Mesenchymal stem cell (in vitro differentiated cells and primary cell): ENCODE results near the gene CYP2A7.
"Not testable (repeated sequence)": the region's sequence is repeated elsewhere in the genome, so short reads cannot be mapped to it uniquely, and the experiment has no call there.

Source experiments
- DNase-seq: peaks from one replicate; pipeline ENCODE4 v3.0.0-alpha.2; 2013
- H2AFZ ChIP-seq: one replicate; pipeline ENCODE4 v1.6.1; 2013; ENCODE audit warnings: low read depth, mild to moderate bottlenecking, control low read depth, inconsistent platforms, low read length, moderate library complexity
- H2AK5ac ChIP-seq: 2 replicates; pipeline ENCODE4 v1.6.1; 2013; ENCODE audit warnings: low read length, moderate library complexity, mild to moderate bottlenecking, inconsistent platforms; ENCODE audit not compliant: severe bottlenecking
- H2BK120ac ChIP-seq: one replicate; pipeline ENCODE4 v1.6.1; 2013; ENCODE audit warnings: low read depth, mild to moderate bottlenecking, inconsistent platforms, low read length, moderate library complexity
- H2BK12ac ChIP-seq, 2 experiments: one replicate each; pipeline ENCODE4 v1.6.1; 2013; ENCODE audit warnings: inconsistent platforms in 2 of 2, low read length in 2 of 2, mild to moderate bottlenecking in 2 of 2, moderate library complexity in 2 of 2, control low read depth in 1 of 2
- H2BK15ac ChIP-seq: one replicate; pipeline ENCODE4 v1.6.1; 2013; ENCODE audit warnings: mild to moderate bottlenecking, low read depth, inconsistent platforms; ENCODE audit not compliant: poor library complexity, severe bottlenecking
- H2BK5ac ChIP-seq: 2 replicates; pipeline ENCODE4 v1.6.1; 2013; ENCODE audit warnings: low read depth, mild to moderate bottlenecking, low read length, control low read depth, inconsistent platforms; ENCODE audit not compliant: poor library complexity, severe bottlenecking
- H3K14ac ChIP-seq, 2 experiments: one replicate each; pipeline ENCODE4 v1.6.1; 2013; ENCODE audit warnings: inconsistent platforms in 2 of 2, low read length in 2 of 2, control low read depth in 1 of 2, mild to moderate bottlenecking in 1 of 2, moderate library complexity in 1 of 2
- H3K18ac ChIP-seq, 2 experiments: one replicate each; pipeline ENCODE4 v1.6.1; 2013; ENCODE audit warnings: inconsistent platforms in 2 of 2, low read length in 2 of 2, control low read depth in 1 of 2, low read depth in 1 of 2, mild to moderate bottlenecking in 1 of 2
- H3K23ac ChIP-seq, 2 experiments: one replicate each; pipeline ENCODE4 v1.6.1; 2013; ENCODE audit warnings: inconsistent platforms in 2 of 2, low read length in 2 of 2, mild to moderate bottlenecking in 2 of 2, moderate library complexity in 2 of 2, control low read depth in 1 of 2
- H3K27ac ChIP-seq: 2 replicates; pipeline ENCODE4 v1.5.1; 2013; ENCODE audit warnings: mild to moderate bottlenecking, moderate library complexity, low read length, control low read depth, inconsistent platforms; ENCODE audit not compliant: poor library complexity, severe bottlenecking
- H3K27me3 ChIP-seq, 2 experiments: 2 replicates each; pipeline versions ENCODE4 v1.6.1 to v1.7.0; 2013; ENCODE audit warnings: low read length in 2 of 2, mild to moderate bottlenecking in 2 of 2, moderate library complexity in 2 of 2, control low read depth in 1 of 2, inconsistent platforms in 1 of 2; ENCODE audit not compliant: control insufficient read depth in 1 of 2, insufficient read depth in 1 of 2
- H3K36me3 ChIP-seq, 2 experiments: 2 replicates each; pipeline versions ENCODE4 v1.6.1 to v1.7.0; 2013; ENCODE audit warnings: low read length in 2 of 2, control low read depth in 1 of 2, inconsistent platforms in 1 of 2, low read depth in 1 of 2, mild to moderate bottlenecking in 1 of 2; ENCODE audit not compliant: insufficient read depth in 2 of 2, control insufficient read depth in 1 of 2
- H3K4ac ChIP-seq, 2 experiments: one replicate each; pipeline ENCODE4 v1.6.1; 2013; ENCODE audit warnings: inconsistent platforms in 2 of 2, low read length in 2 of 2, mild to moderate bottlenecking in 2 of 2, moderate library complexity in 2 of 2, control low read depth in 1 of 2, low read depth in 1 of 2
- H3K4me1 ChIP-seq: 2 replicates; pipeline ENCODE4 v1.6.1; 2013; ENCODE audit warnings: low read depth, low read length, control low read depth; ENCODE audit not compliant: control insufficient read depth, insufficient read depth
- H3K4me2 ChIP-seq: 2 replicates; pipeline ENCODE4 v1.6.1; 2013; ENCODE audit warnings: low read length, mild to moderate bottlenecking, inconsistent platforms; ENCODE audit not compliant: poor library complexity, severe bottlenecking
- H3K4me3 ChIP-seq, 2 experiments: 2 replicates each; pipeline versions ENCODE4 v1.5.1 to v1.7.0; 2013; ENCODE audit warnings: low read length in 2 of 2, mild to moderate bottlenecking in 2 of 2, control low read depth in 1 of 2, low read depth in 1 of 2; ENCODE audit not compliant: insufficient read depth in 1 of 2
- H3K79me1 ChIP-seq: replicated peaks from 2 replicates; pipeline ENCODE4 v1.6.1; 2013; ENCODE audit warnings: mild to moderate bottlenecking, control low read depth, low read length, inconsistent platforms; ENCODE audit not compliant: poor library complexity, severe bottlenecking
- H3K9ac ChIP-seq: 2 replicates; pipeline ENCODE4 v1.7.0; 2013; ENCODE audit warnings: mild to moderate bottlenecking, low read length, moderate library complexity
- H3K9me3 ChIP-seq: 2 replicates; pipeline ENCODE4 v1.7.0; 2013; ENCODE audit warnings: mild to moderate bottlenecking, low read length; ENCODE audit not compliant: control insufficient read depth
- H4K8ac ChIP-seq: one replicate; pipeline ENCODE4 v1.6.1; 2013; ENCODE audit warnings: inconsistent platforms, mild to moderate bottlenecking, low read length, moderate library complexity
- H4K91ac ChIP-seq: one replicate; pipeline ENCODE4 v1.6.1; 2013; ENCODE audit warnings: mild to moderate bottlenecking, low read length, inconsistent platforms
- WGBS: methylation state at CpG from one replicate; pipeline ENCODE4 v1.1.7; 2013; ENCODE audit warnings: mixed read lengths; 5-methylcytosine and 5-hydroxymethylcytosine counted together

The CYP2A7 gene

GRCh38 chr19:40901975-40902750 lies 20.1 kb upstream of the CYP2A7 start:
- H4K91ac ChIP-seq, H3K4ac ChIP-seq, H2AK5ac ChIP-seq, H3K79me1 ChIP-seq, H4K8ac ChIP-seq, H3K9ac ChIP-seq, DNase-seq, H2BK5ac ChIP-seq, H2BK120ac ChIP-seq, H3K23ac ChIP-seq, H3K36me3 ChIP-seq, H3K14ac ChIP-seq, H2BK15ac ChIP-seq, H3K27ac ChIP-seq, H3K4me2 ChIP-seq, H3K4me1 ChIP-seq, H2BK12ac ChIP-seq, H2AFZ ChIP-seq, H3K9me3 ChIP-seq, H3K4me3 ChIP-seq, H3K18ac ChIP-seq, H3K27me3 ChIP-seq: not testable (repeated sequence)
- WGBS, result 77% methylated on average over 5 of the region's 6 CpGs

DNA sequence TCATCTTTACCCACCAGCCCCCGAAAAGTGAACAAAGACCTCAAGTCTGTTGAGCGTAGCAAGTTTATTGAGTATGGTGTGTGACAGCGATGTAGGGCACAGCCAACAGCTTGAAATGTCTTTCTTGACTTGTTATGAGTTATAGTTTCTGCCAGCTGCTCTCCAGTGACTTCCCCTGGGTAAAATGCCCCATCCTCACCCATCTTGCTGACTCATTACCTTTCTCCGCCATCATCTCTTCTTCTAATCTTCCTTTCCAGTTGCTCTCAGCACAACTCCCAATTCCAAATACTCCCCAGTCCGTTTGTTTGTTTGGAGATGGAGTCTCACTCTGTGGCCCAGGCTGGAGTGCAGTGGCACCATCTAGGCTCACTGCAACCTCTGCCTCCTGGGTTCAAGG lies 18.5 kb upstream of the CYP2A7 start:
- H3K4me2 ChIP-seq, H3K23ac ChIP-seq, H3K36me3 ChIP-seq, H3K9me3 ChIP-seq, H2BK120ac ChIP-seq, H3K79me1 ChIP-seq, H2BK12ac ChIP-seq, H4K91ac ChIP-seq, H2AK5ac ChIP-seq, H3K18ac ChIP-seq, H3K27ac ChIP-seq, H3K9ac ChIP-seq, DNase-seq, H3K14ac ChIP-seq, H3K27me3 ChIP-seq, H2BK15ac ChIP-seq, H3K4me3 ChIP-seq, H3K4ac ChIP-seq, H4K8ac ChIP-seq, H2AFZ ChIP-seq, H2BK5ac ChIP-seq, H3K4me1 ChIP-seq: not testable (repeated sequence)
- 67% methylated on average over 1 of the region's 5 CpGs for WGBS

DNA sequence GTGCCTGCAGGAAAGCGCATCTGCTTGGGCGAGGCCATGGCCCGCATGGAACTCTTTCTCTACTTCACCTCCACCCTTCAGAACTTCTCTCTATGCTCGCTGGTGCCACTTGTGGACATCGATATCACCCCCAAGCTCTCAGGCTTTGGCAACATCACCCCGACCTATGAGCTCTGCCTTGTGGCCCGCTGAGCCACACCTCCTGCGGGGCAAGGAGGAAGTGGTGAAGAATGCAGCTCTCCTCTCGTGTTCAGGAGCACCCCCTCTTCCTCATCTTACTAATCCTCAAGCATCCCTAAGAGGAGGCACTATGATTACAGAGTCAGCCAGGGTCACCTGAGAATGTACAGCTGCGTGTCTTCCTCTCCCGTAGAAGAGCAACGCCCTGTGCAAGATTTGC lies 17.9 kb upstream of the CYP2A7 start:
- not testable (repeated sequence) for H2BK15ac ChIP-seq, H3K27me3 ChIP-seq
- WGBS, result 80% methylated on average over 12 of the region's 12 CpGs

DNA sequence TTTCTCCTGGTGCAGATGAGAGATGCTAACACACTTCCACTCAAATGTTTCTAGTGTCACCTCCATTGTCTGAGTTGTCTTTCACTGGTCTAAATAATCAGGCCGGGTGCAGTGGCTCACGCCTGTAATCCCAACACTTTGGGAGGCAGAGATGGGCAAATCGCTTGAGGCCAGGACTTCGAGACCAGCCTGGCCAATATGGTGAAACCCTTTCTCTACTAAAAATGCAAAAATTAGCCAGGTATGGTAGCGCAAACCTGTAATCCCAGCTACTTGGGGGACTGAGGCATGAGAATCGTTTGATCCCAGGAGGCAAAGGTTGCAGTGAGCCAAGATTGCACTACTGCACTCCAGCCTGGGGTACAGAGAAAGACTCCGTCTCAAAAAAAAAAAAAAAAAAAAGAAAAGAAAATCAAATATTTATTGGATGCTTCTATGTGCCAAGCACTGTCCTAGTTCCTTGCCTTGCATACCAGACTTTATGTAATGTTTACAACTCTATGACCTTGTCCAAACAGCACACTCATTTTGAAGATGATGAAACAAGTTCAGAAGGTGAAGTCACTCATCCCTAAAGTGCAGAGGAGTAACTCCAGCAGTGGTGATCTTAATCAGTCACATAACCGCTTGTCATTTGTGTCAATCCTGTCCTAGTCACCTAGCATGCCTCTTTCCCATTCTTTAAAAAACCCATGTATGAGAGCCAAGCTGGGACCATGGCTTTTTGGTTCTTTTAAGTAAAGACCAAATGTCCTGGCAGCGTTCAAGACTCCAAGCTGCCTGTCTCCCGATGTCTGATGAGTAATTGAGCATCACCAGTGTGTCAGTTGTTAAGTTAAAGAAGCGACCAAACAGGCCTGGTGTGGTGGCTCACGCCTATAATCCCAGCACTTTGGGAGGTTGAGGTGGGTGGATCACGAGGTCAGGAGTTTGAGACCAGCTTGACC lies 15.1 kb upstream of the CYP2A7 start:
- WGBS, result 87% methylated on average over 10 of the region's 13 CpGs
- H4K91ac ChIP-seq, H3K4me2 ChIP-seq, H2BK120ac ChIP-seq, H3K4me1 ChIP-seq, H3K4me3 ChIP-seq, H2AFZ ChIP-seq, H3K23ac ChIP-seq, H3K36me3 ChIP-seq, H2BK5ac ChIP-seq, H2AK5ac ChIP-seq, H2BK15ac ChIP-seq, H3K9ac ChIP-seq, H2BK12ac ChIP-seq, H3K14ac ChIP-seq, H3K27ac ChIP-seq, H3K27me3 ChIP-seq, H3K79me1 ChIP-seq, H3K4ac ChIP-seq, H4K8ac ChIP-seq, H3K18ac ChIP-seq, H3K9me3 ChIP-seq: not testable (repeated sequence)
- DNase-seq, result peak; percentile 9

More for the DNA sequence above, 17.9 kb upstream of the CYP2A7 start:
- H4K91ac ChIP-seq, H2AFZ ChIP-seq, H2AK5ac ChIP-seq, H3K23ac ChIP-seq, H3K14ac ChIP-seq, H3K4me1 ChIP-seq, DNase-seq, H3K27ac ChIP-seq, H3K4ac ChIP-seq, H3K9me3 ChIP-seq, H3K9ac ChIP-seq, H3K18ac ChIP-seq, H4K8ac ChIP-seq, H3K36me3 ChIP-seq, H2BK5ac ChIP-seq, H3K4me2 ChIP-seq, H2BK120ac ChIP-seq, H3K79me1 ChIP-seq, H3K4me3 ChIP-seq, H2BK12ac ChIP-seq: not testable (repeated sequence)
